Endothelial cell of hepatic sinusoid (primary cell): ENCODE results near the gene IL20.
"Not testable (repeated sequence)": the region's sequence is repeated elsewhere in the genome, so short reads cannot be mapped to it uniquely, and the experiment has no call there.

Source experiments
- in situ Hi-C: cut with HindIII; loops from 2 replicates; pipeline ENCODE4 v1.10.0; 2017; ENCODE audit warnings: low sequenced_read_pairs

The IL20 gene

GRCh38 chr1:206841609-206842323 is 23.7 kb upstream of the IL20 start:
- in situ Hi-C loops = no loop called here

GRCh38 chr1:206842854-206843253 is 22.6 kb upstream of the IL20 start:
- in situ Hi-C loops = no loop called here

GRCh38 chr1:206843626-206844025 is 21.8 kb upstream of the IL20 start:
- in situ Hi-C loops = no loop called here

GRCh38 chr1:206846487-206846886 is 18.9 kb upstream of the IL20 start:
- in situ Hi-C loops = no loop called here

GRCh38 chr1:206847337-206847834 is 18.0 kb upstream of the IL20 start:
- in situ Hi-C loops = no loop called here

GRCh38 chr1:206847946-206848345 is 17.5 kb upstream of the IL20 start:
- in situ Hi-C loops = no loop called here

- in situ Hi-C loops = no loop called here
Observed at GRCh38 chr1:206850401-206850800, 15.0 kb upstream of the IL20 start.

GRCh38 chr1:206851341-206852010 is 13.9 kb upstream of the IL20 start:
- in situ Hi-C loops = no loop called here

GRCh38 chr1:206852662-206853061 is 12.8 kb upstream of the IL20 start:
- in situ Hi-C loops = not testable (repeated sequence)

- in situ Hi-C loops = not testable (repeated sequence)
Observed at GRCh38 chr1:206853696-206854095, 11.7 kb upstream of the IL20 start.

- in situ Hi-C loops = no loop called here
Observed at GRCh38 chr1:206854401-206855129, 10.9 kb upstream of the IL20 start.

- in situ Hi-C loops = no loop called here
Observed at GRCh38 chr1:206855859-206856258, 9.6 kb upstream of the IL20 start.

GRCh38 chr1:206856674-206857464 is 8.6 kb upstream of the IL20 start:
- in situ Hi-C loops = no loop called here

GRCh38 chr1:206859082-206859521 is 6.3 kb upstream of the IL20 start:
- in situ Hi-C loops = no loop called here

- in situ Hi-C loops = no loop called here
Observed at GRCh38 chr1:206860165-206860564, 5.3 kb upstream of the IL20 start.

- in situ Hi-C loops = no loop called here
Observed at GRCh38 chr1:206863266-206863665, 2.2 kb upstream of the IL20 start.

- in situ Hi-C loops = no loop called here
Observed at GRCh38 chr1:206866062-206866461, 639 bp downstream of the IL20 start.

GRCh38 chr1:206867239-206867638 is 1.8 kb downstream of the IL20 start:
- in situ Hi-C loops = no loop called here

GRCh38 chr1:206867716-206868115 is 2.3 kb downstream of the IL20 start:
- in situ Hi-C loops = no loop called here

GRCh38 chr1:206868264-206868663 is 2.8 kb downstream of the IL20 start:
- in situ Hi-C loops = no loop called here

- in situ Hi-C loops = no loop called here
Observed at GRCh38 chr1:206872139-206872538, 6.7 kb downstream of the IL20 start.
